GM12878 (cell line): ENCODE data around the gene ADGRG2. TPM values are rescaled to one million over a fixed set of nuclear protein-coding genes. Genes with fewer than 3 reads are reported as not detected.

Experiments used
- ATAC-seq: fragments of 200-7000 bp; cut with Tn5 transposase; 3 replicates; pipeline ENCODE4 v1.9.1; 2020; ENCODE audit warnings: mild to moderate bottlenecking, moderate library complexity
- BruUV-seq: library from RNA; stranded (reverse); fragments of 400-500 nt; replicated peaks from 2 replicates; lab custom pipeline; 2021; lab: Mats Ljungman, UMichigan
- CTCF ChIA-PET: fragments of 300-600 bp; sonication (Branson Sonifier 250); formaldehyde crosslinking; extraction: SDS; loops from one replicate; lab custom pipeline; 2021; ENCODE audit warnings: inconsistent platforms; lab: Yijun Ruan, JAX
- POLR2A ChIA-PET: fragments of 350-600 bp; formaldehyde crosslinking; extraction: SDS; loops from one replicate; lab custom pipeline; 2021; ENCODE audit warnings: inconsistent platforms; lab: Charles Lee
- RAD21 ChIA-PET: fragments of 300-600 bp; sonication (Branson Sonifier 250); formaldehyde crosslinking; loops from one replicate; lab custom pipeline; 2023; ENCODE audit warnings: antibody characterized with exemption; ENCODE audit not compliant: unreplicated experiment; lab: Charles Lee
- SMC1A ChIA-PET: fragments of 300-600 bp; sonication (Branson Sonifier 250); formaldehyde crosslinking; loops from one replicate; lab custom pipeline; 2023; ENCODE audit not compliant: unreplicated experiment, uncharacterized antibody; lab: Charles Lee
- DNase-seq: peaks from one replicate; pipeline ENCODE4 v3.0.0-alpha.2; 2011; ENCODE audit warnings: low read depth, low spot score
- FAIRE-seq: peaks from 3 replicates; lab custom pipeline; 2011; peaks lifted over from hg19 to GRCh38; lab: Jason Lieb, UNC
- H2AFZ ChIP-seq: 2 replicates; pipeline ENCODE4 v1.6.0; 2011; ENCODE audit warnings: low read depth, low read length, control low read depth; ENCODE audit not compliant: control insufficient read depth
- H3K27ac ChIP-seq: 2 replicates; pipeline ENCODE4 v1.5.1; 2011; ENCODE audit warnings: control low read depth; ENCODE audit not compliant: control insufficient read depth, insufficient read depth
- H3K27me3 ChIP-seq, 2 experiments: replicated peaks in 1 of 2; 2 replicates each; pipeline versions ENCODE4 v1.6.0 to v1.6.1; 2011; ENCODE audit warnings: low read length in 1 of 2; ENCODE audit not compliant: control insufficient read depth in 2 of 2, insufficient read depth in 2 of 2
- H3K36me3 ChIP-seq, 2 experiments: 2 replicates each; pipeline ENCODE4 v1.5.1; 2011; ENCODE audit warnings: low read length in 1 of 2; ENCODE audit not compliant: control insufficient read depth in 2 of 2, insufficient read depth in 2 of 2
- H3K4me1 ChIP-seq: 2 replicates; pipeline ENCODE4 v1.6.1; 2011; ENCODE audit warnings: mild to moderate bottlenecking, low read length, moderate library complexity, mixed read lengths; ENCODE audit not compliant: control insufficient read depth, insufficient read depth
- H3K4me2 ChIP-seq: 2 replicates; pipeline ENCODE4 v1.6.0; 2011; ENCODE audit warnings: control low read depth; ENCODE audit not compliant: control insufficient read depth, insufficient read depth
- H3K4me3 ChIP-seq: fragments of 200-600 bp; sonication (generic); 2 replicates; pipeline ENCODE4 v1.5.1; 2016
- H3K79me2 ChIP-seq: 2 replicates; pipeline ENCODE4 v1.6.0; 2011; ENCODE audit warnings: low read length; ENCODE audit not compliant: control insufficient read depth, insufficient read depth
- H3K9ac ChIP-seq: 2 replicates; pipeline ENCODE4 v1.8.0; 2011; ENCODE audit warnings: low read length, control low read depth, mixed read lengths; ENCODE audit not compliant: control insufficient read depth, insufficient read depth
- H3K9me3 ChIP-seq: replicated peaks from 3 replicates; pipeline ENCODE4 v1.5.1; 2011; ENCODE audit warnings: mild to moderate bottlenecking, low read length; ENCODE audit not compliant: control insufficient read depth, insufficient read depth
- H4K20me1 ChIP-seq: 2 replicates; pipeline ENCODE4 v1.6.0; 2011; ENCODE audit not compliant: control insufficient read depth, insufficient read depth
- BHLHE40 ChIP-seq, 2 experiments: fragments of 450-650 bp in 1 of 2; IDR thresholded peaks; 2 replicates each; pipeline ENCODE4 v1.6.1; 2011 to 2017; ENCODE audit warnings: low read depth in 2 of 2, borderline replicate concordance in 1 of 2, improper control_type of control experiment in 1 of 2, low read length in 1 of 2, mild to moderate bottlenecking in 1 of 2
- NR2F1 ChIP-seq: fragments of 450-650 bp; conservative IDR thresholded peaks from 2 replicates; pipeline ENCODE4 v1.6.1; 2017; ENCODE audit warnings: mild to moderate bottlenecking
- PML ChIP-seq: IDR thresholded peaks from 2 replicates; pipeline ENCODE4 v1.6.1; 2012; ENCODE audit warnings: low read length, inconsistent platforms
- RAD21 ChIP-seq: IDR thresholded peaks from 2 replicates; pipeline ENCODE4 v1.6.1; 2011; ENCODE audit warnings: mild to moderate bottlenecking, low read depth, low read length, moderate library complexity; ENCODE audit not compliant: insufficient read depth
- SIX5 ChIP-seq: IDR thresholded peaks from 2 replicates; pipeline ENCODE4 v1.6.1; 2011; ENCODE audit warnings: mild to moderate bottlenecking, low read depth, low read length, moderate library complexity; ENCODE audit not compliant: severe bottlenecking
- SMARCA5 ChIP-seq: fragments of 450-650 bp; IDR thresholded peaks from 2 replicates; pipeline ENCODE4 v1.6.1; 2017; ENCODE audit warnings: mild to moderate bottlenecking
- SMC3 ChIP-seq: IDR thresholded peaks from 2 replicates; pipeline ENCODE4 v1.6.1; 2011; ENCODE audit warnings: low read length, improper control_type of control experiment, borderline replicate concordance
- SP1 ChIP-seq: IDR thresholded peaks from one replicate; pipeline ENCODE4 v1.6.1; 2011; ENCODE audit warnings: low read depth, low read length
- ZSCAN29 ChIP-seq: fragments of 450-650 bp; IDR thresholded peaks from 2 replicates; pipeline ENCODE4 v1.6.1; 2017; ENCODE audit warnings: mild to moderate bottlenecking, moderate library complexity
- WGBS: methylation state at CpG from one replicate; pipeline ENCODE4 v1.1.6; 2016; ENCODE audit warnings: low lambda C conversion rate; ENCODE audit not compliant: insufficient replicate concordance, insufficient coverage; ENCODE audit errors: missing lambda C conversion rate; 5-methylcytosine and 5-hydroxymethylcytosine counted together
- in situ Hi-C: fragments of 300-500 bp; cut with MboI; formaldehyde crosslinking; loops from 9 replicates; pipeline ENCODE4 v1.14.3; 2018; ENCODE audit warnings: mixed read lengths
- intact Hi-C: fragments of 100-400 bp; cut with micrococcal nuclease; formaldehyde crosslinking; loops from one replicate; pipeline ENCODE4 v1.14.2; 2022; ENCODE audit not compliant: unreplicated experiment
- polyA plus RNA-seq, 11 experiments: library from polyadenylated mRNA; depleted of rRNA in 4 of 11; unstranded in 6 of 11; stranded (reverse) in 5 of 11; fragments of >200 nt; fragmentation: Nextera tagmentation in 4 of 11; fragmentation: Illumina TruSeq in 1 of 11; extraction: Ambion mirVana in 4 of 11; extraction: Trizol in 1 of 11; gene quantifications; 1 replicate in 1 of 11; 2 replicates in 10 of 11; pipeline versions ENCODE4 v1.2.1 to v1.2.3, GENCODE V29; 2011 to 2016; ENCODE audit warnings: inconsistent platforms in 2 of 11, missing spikeins in 2 of 11, low read depth in 1 of 11
- total RNA-seq, 4 experiments: library from RNA; depleted of rRNA in 3 of 4; stranded (reverse); fragments of >200 nt in 3 of 4; fragmentation: Illumina TruSeq in 1 of 4; extraction: Trizol in 1 of 4; gene quantifications; 2 replicates each; pipeline versions ENCODE4 v1.2.1 to v1.2.3, GENCODE V29; 2013 to 2021
- TF ChIP-seq, protein P1 (sequence below), 3 experiments: IDR thresholded peaks in 2 of 3; conservative IDR thresholded peaks in 1 of 3; 2 replicates each; pipeline ENCODE4 v1.5.1; 2011; ENCODE audit warnings: low read depth in 3 of 3, low read length in 3 of 3, mild to moderate bottlenecking in 3 of 3, control low read depth in 2 of 3, moderate library complexity in 2 of 3, inconsistent platforms in 1 of 3, mixed read lengths in 1 of 3; ENCODE audit not compliant: control insufficient read depth in 2 of 3, insufficient read depth in 1 of 3; ENCODE audit errors: extremely low read depth in 1 of 3
- TF ChIP-seq, protein P2 (sequence below): IDR thresholded peaks from 2 replicates; pipeline ENCODE4 v1.6.1; 2012; ENCODE audit warnings: improper control_type of control experiment, low read depth, low read length; ENCODE audit not compliant: insufficient replicate concordance

Gene ADGRG2
- total and polyA plus RNA-seq, 10 of the 15 experiments (the other 5 are each of a cell fraction or from before 2014, with no cell fraction given), result 0.02 to 0.29 (median 0.05) TPM; not detected in 5

DNA sequence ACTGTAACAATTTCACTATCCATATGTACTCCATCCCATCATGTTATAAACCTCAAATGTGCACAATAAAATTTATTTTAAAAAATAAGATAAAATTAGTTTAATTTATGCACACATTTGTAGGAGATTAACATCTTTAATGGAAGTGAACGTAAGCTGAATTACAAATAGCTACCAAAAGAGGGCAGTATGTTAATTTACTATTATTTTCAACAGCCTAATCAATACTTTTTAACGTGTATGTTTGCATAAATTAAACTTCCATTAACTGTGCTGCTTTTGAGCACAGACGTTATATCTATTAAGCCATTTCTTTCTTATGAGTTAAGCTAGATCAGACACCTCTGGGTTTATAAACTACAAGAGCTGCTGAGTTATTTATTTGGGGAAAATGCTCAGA is 81.9 kb downstream of the ADGRG2 start:
- Histone ChIP-seq H3K36me3 (no peaks in the 10 kb centered on the region), H3K9ac (no peak overlapping the region), H3K27me3 (no peaks in the 10 kb centered on the region), H2AFZ (no peak overlapping the region), H4K20me1 (no peaks in the 10 kb centered on the region), H3K79me2 (no peaks in the 10 kb centered on the region), H3K9me3 (no peaks in the 10 kb centered on the region), H3K4me1 (no peaks in the 10 kb centered on the region), H3K4me2 (no peak overlapping the region), H3K4me3 (no peak overlapping the region), H3K27ac (no peak overlapping the region)
- FAIRE-seq (no peak), ATAC-seq (no peak), DNase-seq (no peak)
- peak; percentile 33; the same call in 1 of the 2 replicates for TF ChIP-seq SMC3
- TF ChIP-seq, protein P1, sequence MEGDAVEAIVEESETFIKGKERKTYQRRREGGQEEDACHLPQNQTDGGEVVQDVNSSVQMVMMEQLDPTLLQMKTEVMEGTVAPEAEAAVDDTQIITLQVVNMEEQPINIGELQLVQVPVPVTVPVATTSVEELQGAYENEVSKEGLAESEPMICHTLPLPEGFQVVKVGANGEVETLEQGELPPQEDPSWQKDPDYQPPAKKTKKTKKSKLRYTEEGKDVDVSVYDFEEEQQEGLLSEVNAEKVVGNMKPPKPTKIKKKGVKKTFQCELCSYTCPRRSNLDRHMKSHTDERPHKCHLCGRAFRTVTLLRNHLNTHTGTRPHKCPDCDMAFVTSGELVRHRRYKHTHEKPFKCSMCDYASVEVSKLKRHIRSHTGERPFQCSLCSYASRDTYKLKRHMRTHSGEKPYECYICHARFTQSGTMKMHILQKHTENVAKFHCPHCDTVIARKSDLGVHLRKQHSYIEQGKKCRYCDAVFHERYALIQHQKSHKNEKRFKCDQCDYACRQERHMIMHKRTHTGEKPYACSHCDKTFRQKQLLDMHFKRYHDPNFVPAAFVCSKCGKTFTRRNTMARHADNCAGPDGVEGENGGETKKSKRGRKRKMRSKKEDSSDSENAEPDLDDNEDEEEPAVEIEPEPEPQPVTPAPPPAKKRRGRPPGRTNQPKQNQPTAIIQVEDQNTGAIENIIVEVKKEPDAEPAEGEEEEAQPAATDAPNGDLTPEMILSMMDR (IDR thresholded peaks at IDR 0.05 in 2 of 3, conservative IDR thresholded peaks at IDR 0.05 in 1 of 3; ENCODE audit: control insufficient read depth in 2 of 3, extremely low read depth in 1 of 3, insufficient read depth in 1 of 3, low read depth in 3 of 3, low read length in 3 of 3), result peak in 2 of 3 experiments; percentile 14 to 39; a peak in 2 of 6 replicates
- no peak for TF ChIP-seq NR2F1
- TF ChIP-seq, protein P2, sequence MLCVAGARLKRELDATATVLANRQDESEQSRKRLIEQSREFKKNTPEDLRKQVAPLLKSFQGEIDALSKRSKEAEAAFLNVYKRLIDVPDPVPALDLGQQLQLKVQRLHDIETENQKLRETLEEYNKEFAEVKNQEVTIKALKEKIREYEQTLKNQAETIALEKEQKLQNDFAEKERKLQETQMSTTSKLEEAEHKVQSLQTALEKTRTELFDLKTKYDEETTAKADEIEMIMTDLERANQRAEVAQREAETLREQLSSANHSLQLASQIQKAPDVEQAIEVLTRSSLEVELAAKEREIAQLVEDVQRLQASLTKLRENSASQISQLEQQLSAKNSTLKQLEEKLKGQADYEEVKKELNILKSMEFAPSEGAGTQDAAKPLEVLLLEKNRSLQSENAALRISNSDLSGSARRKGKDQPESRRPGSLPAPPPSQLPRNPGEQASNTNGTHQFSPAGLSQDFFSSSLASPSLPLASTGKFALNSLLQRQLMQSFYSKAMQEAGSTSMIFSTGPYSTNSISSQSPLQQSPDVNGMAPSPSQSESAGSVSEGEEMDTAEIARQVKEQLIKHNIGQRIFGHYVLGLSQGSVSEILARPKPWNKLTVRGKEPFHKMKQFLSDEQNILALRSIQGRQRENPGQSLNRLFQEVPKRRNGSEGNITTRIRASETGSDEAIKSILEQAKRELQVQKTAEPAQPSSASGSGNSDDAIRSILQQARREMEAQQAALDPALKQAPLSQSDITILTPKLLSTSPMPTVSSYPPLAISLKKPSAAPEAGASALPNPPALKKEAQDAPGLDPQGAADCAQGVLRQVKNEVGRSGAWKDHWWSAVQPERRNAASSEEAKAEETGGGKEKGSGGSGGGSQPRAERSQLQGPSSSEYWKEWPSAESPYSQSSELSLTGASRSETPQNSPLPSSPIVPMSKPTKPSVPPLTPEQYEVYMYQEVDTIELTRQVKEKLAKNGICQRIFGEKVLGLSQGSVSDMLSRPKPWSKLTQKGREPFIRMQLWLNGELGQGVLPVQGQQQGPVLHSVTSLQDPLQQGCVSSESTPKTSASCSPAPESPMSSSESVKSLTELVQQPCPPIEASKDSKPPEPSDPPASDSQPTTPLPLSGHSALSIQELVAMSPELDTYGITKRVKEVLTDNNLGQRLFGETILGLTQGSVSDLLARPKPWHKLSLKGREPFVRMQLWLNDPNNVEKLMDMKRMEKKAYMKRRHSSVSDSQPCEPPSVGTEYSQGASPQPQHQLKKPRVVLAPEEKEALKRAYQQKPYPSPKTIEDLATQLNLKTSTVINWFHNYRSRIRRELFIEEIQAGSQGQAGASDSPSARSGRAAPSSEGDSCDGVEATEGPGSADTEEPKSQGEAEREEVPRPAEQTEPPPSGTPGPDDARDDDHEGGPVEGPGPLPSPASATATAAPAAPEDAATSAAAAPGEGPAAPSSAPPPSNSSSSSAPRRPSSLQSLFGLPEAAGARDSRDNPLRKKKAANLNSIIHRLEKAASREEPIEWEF, result peak; percentile 67
- TF ChIP-seq PML, result no peak
- TF ChIP-seq RAD21, result peak; percentile 34; the same call in 1 of the 2 replicates
- no peak for TF ChIP-seq SMARCA5
- no peak for TF ChIP-seq SP1
- TF ChIP-seq BHLHE40 (IDR thresholded peaks at IDR 0.05; ENCODE audit: borderline replicate concordance in 1 of 2, low read depth in 2 of 2, low read length in 1 of 2), result no peak
- no peak for TF ChIP-seq SIX5
- TF ChIP-seq ZSCAN29, result no peak
- ChIA-PET CTCF (interaction anchor here (0.6 to 4.9 kb wide), 15 partner anchors 10 to 507 kb away, joined by 3 to 44 read pairs (median 4); no protein-coding TSS in a partner anchor), RAD21 (interaction anchor here (0.9 to 2.6 kb wide), 6 partner anchors 10 to 630 kb away, joined by 3 to 17 read pairs (median 6); no protein-coding TSS in a partner anchor), SMC1A (interaction anchor here (0.7 to 1.6 kb wide), 14 partner anchors 9 to 630 kb away, joined by 3 to 9 read pairs (median 4); no protein-coding TSS in a partner anchor), POLR2A (no interaction called here)
- BruUV-seq, result no TSS peak
- 0% methylated on average over 3 of the region's 3 CpGs for WGBS
- in situ Hi-C loops (loop anchor here (5.0 kb wide), 1 partner anchor 292 kb away; no protein-coding TSS in a partner anchor), intact Hi-C loops (loop anchor here (2.0 to 5.0 kb wide), 2 partner anchors 187 to 294 kb away; no protein-coding TSS in a partner anchor)
